ENCODE results near the gene LYPD3.

DNA sequence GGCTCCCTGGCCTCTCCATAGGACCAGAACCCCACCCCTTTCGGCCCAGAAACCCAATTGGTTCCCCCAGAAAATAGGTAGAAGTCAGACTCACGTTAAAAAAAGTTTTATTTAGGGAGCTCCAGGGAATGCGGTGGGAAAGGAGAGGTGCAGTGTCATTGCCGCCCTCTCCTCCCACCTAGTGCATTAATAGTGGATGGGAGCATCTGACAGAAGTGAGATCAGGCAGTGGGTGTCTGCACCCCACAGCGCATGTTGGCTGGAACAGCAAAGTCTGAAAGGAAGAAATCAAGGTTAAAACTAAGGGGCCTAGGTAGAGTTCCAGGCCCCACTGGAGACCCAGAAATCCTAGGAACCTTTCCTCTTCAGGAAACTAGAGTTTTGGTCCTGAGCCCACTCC, 41.2 kb upstream of the LYPD3 start:
- TF ChIP-seq POLR2A (IDR thresholded peaks at IDR 0.05) (no peak), CTCF (IDR thresholded peaks at IDR 0.05) (no peak)

All from Peyer's patch (tissue), 4 donors.